Hematopoietic multipotent progenitor cell treated with erythropoietin and hydrocortisone succinate and interleukin-3 and kit ligand, for 6 days (in vitro differentiated cells): ENCODE data around the gene TOP2A.

Source experiments
- DNase-seq: peaks from one replicate; pipeline ENCODE4 v3.0.0-alpha.2; 2015

The TOP2A gene

DNA sequence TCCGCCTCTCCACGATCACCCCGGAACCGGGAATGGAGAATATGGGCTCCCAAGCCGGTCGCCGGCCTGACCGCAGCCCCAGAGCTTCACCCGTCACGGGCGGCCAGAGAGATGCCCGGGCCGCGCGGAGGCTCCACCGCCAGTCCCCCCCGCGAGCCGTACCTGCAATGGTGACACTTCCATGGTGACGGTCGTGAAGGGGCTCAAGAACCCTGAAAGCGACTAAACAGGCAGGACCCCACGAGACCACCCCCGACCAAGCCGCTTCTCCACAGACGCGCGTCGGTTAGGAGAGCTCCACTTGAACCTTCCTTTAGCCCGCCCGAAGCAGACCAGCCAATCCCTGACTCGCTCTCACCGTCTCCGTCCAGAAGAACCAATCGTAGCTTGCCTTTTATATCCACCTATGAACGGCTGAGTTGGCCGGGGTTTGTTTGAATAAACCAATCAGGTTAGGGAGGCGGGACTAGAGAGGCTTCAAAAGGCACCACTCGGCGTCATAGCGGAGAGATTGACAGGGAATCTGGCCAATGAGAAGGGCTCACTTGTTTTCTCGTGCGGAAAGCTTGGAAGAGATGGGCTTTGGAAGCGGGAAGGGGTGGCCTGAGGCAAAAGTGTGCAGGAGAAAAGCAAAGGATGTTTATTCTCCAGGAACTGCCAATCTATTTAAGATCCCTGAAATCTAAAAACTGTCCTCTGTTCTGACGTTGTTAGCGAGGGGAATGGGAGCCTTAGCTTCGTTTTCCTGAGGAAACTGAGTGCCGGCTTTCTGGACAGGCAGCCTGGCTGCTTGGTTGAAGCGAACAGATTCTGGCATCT is at the start of gene TOP2A:
Gene TOP2A, minus strand, starts transcription at position 288 of the 819 bp plus-strand sequence. Its CDS starts 105 bp downstream, at position 183.
- peak; percentile 100 for DNase-seq

GRCh38 chr17:40467281-40467867 is 49.7 kb upstream of the TOP2A start:
- no peak for DNase-seq

GRCh38 chr17:40466298-40466971 is 48.7 kb upstream of the TOP2A start:
- no peak for DNase-seq

DNA sequence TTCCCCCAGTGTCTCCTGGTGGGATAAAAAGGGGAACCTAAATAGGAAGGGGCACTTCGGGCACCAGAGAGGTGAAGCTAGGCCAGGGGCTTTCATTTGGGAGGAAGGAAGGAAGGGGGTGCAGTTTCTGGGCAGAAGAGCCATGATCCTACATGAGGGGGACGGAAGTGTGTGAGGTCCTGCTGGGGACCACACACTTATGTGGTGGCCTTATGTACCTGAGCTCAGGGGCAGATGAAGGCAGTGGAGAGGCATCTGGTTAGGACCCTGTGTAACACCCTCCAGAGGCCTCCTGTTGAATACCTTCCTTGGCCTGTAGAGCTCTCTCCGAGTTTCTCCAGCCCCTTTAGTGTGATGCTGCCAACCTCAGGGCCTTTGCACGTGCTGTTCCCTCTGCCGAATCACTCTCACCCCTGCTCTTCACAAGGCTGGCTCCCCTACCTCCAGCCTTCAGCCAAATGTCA is 46.7 kb upstream of the TOP2A start:
- no peak for DNase-seq

DNA sequence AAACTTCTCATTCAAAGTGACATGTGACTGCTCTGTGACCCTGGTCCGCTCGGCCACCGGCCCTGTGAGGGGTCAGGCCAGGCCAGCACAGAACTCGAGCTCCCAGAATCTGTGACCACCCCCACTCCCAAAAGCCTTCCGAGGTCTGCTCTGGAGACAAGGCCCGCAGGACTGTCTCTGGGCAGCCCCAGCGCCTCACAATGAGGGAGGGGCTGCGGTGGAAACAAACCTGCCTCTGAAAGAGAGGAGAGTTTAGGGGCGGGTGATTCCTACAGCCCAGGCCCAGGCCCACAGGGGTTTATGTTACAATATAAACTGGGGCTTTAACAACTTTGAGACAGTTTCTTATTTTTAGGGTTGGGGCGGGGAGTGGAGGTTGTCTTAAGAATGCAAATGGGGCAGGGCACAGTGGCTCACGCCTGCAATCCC is 45.4 kb upstream of the TOP2A start:
- DNase-seq = no peak

DNA sequence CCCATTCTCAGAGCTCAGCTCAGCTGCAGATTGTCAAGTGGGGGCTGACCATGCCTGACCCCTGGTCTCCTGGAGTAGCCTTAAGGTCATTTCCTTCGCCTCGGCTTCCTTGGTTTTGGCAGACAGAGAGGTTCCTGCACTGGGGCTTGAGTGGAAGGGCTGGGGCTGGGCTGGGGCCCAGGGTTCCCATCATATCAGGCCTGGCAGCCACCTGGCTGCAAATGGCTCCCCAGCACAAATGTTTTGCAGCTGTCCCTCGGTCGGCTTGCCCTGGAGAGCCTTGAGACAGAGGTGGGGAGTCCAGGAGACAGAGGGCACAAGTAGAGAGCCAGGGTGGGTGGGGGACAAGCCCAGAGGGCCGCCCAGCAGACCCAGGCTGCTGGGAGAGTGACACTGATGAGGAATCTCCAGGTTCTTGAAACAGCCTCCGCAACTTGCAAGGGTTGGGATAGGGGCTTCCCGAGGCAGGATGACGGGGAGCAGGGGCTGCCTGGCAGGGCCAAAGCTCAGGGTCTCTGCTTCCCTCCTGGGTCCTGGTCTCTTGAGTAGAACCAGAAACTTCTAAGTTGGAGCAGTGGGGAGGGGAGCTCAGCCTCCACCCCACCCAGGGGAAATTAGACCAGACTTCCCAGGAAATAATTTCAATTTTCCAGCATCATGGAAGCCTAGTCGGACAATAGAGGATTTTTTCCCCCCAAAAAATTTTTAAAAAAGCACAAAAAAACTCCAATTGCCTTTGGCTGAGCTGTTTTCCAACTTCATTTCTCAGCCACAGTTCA is 44.8 kb upstream of the TOP2A start:
- no peak for DNase-seq

DNA sequence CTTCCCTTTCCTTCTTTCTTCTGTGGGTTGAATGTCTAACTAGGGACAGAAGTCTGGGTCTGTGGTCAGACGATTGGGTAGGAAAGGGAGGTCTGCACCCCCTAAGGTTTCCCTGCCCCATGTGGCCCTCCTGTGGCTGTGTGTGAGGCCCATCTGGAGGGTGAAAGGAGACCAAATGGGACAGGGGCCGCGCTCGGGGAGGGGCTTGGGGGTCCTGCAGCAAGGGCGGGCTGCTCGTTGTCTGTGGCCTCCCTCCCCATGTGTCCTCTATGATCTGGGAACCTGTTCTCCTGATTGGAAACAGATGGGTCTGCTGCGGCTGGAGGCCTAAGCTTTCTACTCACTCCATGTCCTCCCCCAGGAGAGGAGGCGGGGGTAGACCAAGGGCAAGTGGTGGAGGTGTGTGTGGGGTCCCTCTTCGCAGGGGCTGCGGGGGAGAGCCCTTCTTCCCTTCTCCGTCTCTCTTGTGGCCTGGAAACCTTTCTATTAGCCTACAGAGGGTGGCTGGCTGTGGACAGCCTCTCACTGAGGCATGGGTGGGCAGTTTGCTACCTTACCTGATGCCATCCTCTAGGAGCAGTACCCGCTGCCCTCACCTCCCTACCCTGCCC is 44.1 kb upstream of the TOP2A start:
- no peak for DNase-seq

GRCh38 chr17:40460968-40461731 is 43.5 kb upstream of the TOP2A start:
- no peak for DNase-seq

- DNase-seq = no peak
Observed at GRCh38 chr17:40460604-40460967, 42.9 kb upstream of the TOP2A start.

GRCh38 chr17:40459636-40460603 is 42.2 kb upstream of the TOP2A start:
- no peak for DNase-seq

- DNase-seq = no peak
Observed at GRCh38 chr17:40458851-40459482, 41.3 kb upstream of the TOP2A start.

DNA sequence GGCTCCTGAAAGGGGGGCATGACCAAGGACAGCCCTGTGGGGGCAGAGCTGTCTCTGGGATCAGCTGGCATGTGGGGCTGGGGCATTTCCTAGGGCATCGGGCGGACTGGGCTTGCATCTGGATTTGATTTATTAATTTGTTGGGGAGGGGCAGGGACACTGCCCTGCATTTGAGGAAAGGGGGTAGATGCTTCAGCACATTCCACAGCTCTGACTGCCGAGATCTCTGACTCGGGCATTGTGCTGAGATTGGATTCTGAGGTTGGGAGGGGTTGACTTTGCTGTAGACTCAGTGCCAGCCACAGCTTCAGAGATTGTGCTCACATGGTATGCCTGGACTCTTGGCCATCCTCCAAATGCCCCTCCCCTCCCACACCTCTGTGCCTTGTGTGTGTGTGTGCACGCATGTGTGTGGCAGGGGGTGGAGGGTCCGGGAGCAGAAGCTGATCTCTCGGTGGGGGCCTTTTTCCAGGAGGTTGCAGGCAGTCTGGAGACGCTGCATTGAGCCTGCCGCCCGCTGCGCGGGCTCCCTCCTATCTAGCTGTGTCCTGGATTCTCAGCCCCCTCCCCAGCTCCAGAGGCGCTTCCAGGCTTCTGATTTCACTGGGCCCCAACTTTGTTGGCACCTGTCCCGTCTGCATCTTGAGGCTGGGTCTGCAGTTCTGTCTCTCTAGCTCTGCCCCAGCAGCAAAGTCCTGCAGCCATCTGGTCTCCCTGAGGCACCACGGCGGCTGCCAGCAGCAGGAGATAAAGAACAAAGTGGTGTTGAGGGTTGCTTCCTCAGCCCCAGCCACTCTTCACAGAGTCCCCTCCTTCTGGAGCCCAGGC is 40.5 kb upstream of the TOP2A start:
- no peak for DNase-seq

GRCh38 chr17:40457369-40457768 is 39.7 kb upstream of the TOP2A start:
- DNase-seq = no peak

GRCh38 chr17:40456396-40456951 is 38.8 kb upstream of the TOP2A start:
- no peak for DNase-seq

DNA sequence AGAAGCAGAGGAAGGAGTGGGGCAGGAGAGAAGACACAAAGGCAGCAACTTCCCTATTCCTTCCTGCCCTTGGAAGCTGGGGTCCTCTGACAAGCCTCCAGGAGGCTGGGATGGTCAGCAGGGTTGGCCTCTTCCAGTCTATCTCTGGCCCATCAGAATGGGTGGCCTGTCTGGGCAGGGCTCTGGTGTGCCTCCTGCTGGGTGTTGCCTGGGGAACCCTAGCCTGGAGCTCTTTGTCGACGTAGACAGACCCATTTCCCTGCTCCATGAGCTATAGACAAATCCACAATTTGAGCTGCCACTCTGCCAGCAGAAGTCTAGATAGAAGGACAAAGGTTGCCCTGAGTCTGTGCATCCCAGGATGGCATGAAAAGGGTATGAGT is 36.9 kb upstream of the TOP2A start:
- DNase-seq = no peak

- no peak for DNase-seq
Observed at GRCh38 chr17:40453881-40454612, 36.4 kb upstream of the TOP2A start.

- no peak for DNase-seq
Observed at GRCh38 chr17:40452921-40453378, 35.3 kb upstream of the TOP2A start.

GRCh38 chr17:40452216-40452787 is 34.6 kb upstream of the TOP2A start:
- DNase-seq = no peak
